Panc1 (cell line): ENCODE results near the gene MAD1L1. TPM values are rescaled to one million over a fixed set of nuclear protein-coding genes. Genes with fewer than 3 reads are reported as not detected.

Experiments used
- ATAC-seq: fragments of 200-7000 bp; cut with Tn5 transposase; 2 replicates; pipeline ENCODE4 v1.9.1; 2020; ENCODE audit warnings: mild to moderate bottlenecking, moderate library complexity
- BruUV-seq: library from RNA; stranded (reverse); fragments of 400-500 nt; replicated peaks from 2 replicates; lab custom pipeline; 2021; lab: Mats Ljungman, UMichigan
- CTCF ChIA-PET: fragments of 300-600 bp; sonication (Branson Sonifier 250); formaldehyde crosslinking; loops from one replicate; lab custom pipeline; 2022; ENCODE audit warnings: antibody characterized with exemption; lab: Charles Lee
- POLR2A ChIA-PET: fragments of 300-600 bp; sonication (Branson Sonifier 250); formaldehyde crosslinking; loops from one replicate; lab custom pipeline; 2022; ENCODE audit warnings: antibody characterized with exemption; lab: Charles Lee
- DNase-seq: peaks from one replicate; pipeline ENCODE4 v3.0.0-alpha.2; 2010; ENCODE audit warnings: low read depth, low spot score
- H3K27ac ChIP-seq: 2 replicates; pipeline ENCODE4 v1.5.1; 2011; ENCODE audit warnings: mild to moderate bottlenecking, low read length, inconsistent platforms
- H3K27me3 ChIP-seq: fragments of 200-500 bp; sonication (Bioruptor generic); 2 replicates; pipeline ENCODE4 v1.6.0; 2014; ENCODE audit warnings: low read length, inconsistent platforms; ENCODE audit not compliant: control insufficient read depth, insufficient read depth
- H3K36me3 ChIP-seq: fragments of 200-500 bp; sonication (Bioruptor generic); 2 replicates; pipeline ENCODE4 v1.5.1; 2014; ENCODE audit warnings: inconsistent platforms, mild to moderate bottlenecking, low read length, moderate library complexity; ENCODE audit not compliant: control insufficient read depth, insufficient read depth
- H3K4me1 ChIP-seq: 2 replicates; pipeline ENCODE4 v1.5.1; 2011; ENCODE audit warnings: inconsistent platforms, mild to moderate bottlenecking, low read length, moderate library complexity; ENCODE audit not compliant: control insufficient read depth, insufficient read depth
- H3K4me3 ChIP-seq, 2 experiments: 2 replicates each; pipeline ENCODE4 v1.5.1; 2011 to 2012; ENCODE audit warnings: low read depth in 2 of 2, low read length in 2 of 2, mild to moderate bottlenecking in 2 of 2, inconsistent platforms in 1 of 2, moderate library complexity in 1 of 2
- H3K9me3 ChIP-seq: fragments of 200-500 bp; sonication (Bioruptor generic); 2 replicates; pipeline ENCODE4 v1.5.1; 2014; ENCODE audit warnings: low read depth, mild to moderate bottlenecking, inconsistent platforms, low read length, moderate library complexity; ENCODE audit not compliant: control insufficient read depth, insufficient read depth
- CTCF ChIP-seq: fragments of 450-650 bp; IDR thresholded peaks from 2 replicates; pipeline ENCODE4 v1.5.1; 2017; ENCODE audit warnings: mild to moderate bottlenecking
- POLR2AphosphoS5 ChIP-seq: IDR thresholded peaks from 2 replicates; pipeline ENCODE4 v1.6.1; 2012; ENCODE audit warnings: mild to moderate bottlenecking, low read depth, low read length, moderate library complexity
- REST ChIP-seq, 2 experiments: IDR thresholded peaks; 2 replicates each; pipeline ENCODE4 v1.6.1; 2011 to 2012; ENCODE audit warnings: low read depth in 2 of 2, control low read depth in 1 of 2, low read length in 1 of 2, mild to moderate bottlenecking in 1 of 2, moderate library complexity in 1 of 2; ENCODE audit not compliant: insufficient read depth in 1 of 2
- SIN3A ChIP-seq: IDR thresholded peaks from 2 replicates; pipeline ENCODE4 v1.6.1; 2012; ENCODE audit warnings: low read depth, mild to moderate bottlenecking, low read length, moderate library complexity, borderline replicate concordance; ENCODE audit not compliant: insufficient read depth
- TCF7L2 ChIP-seq: IDR thresholded peaks from 2 replicates; pipeline ENCODE4 v1.6.1; 2011; ENCODE audit warnings: mild to moderate bottlenecking, low read depth, low read length, inconsistent platforms
- in situ Hi-C: cut with HindIII; loops from 2 replicates; pipeline ENCODE4 v1.10.0; 2016; ENCODE audit warnings: low sequenced_read_pairs, low pct_unique_long_range_greater_than_20kb
- intact Hi-C: fragments of 100-400 bp; cut with micrococcal nuclease; formaldehyde crosslinking; loops from one replicate; pipeline ENCODE4 v1.10.0; 2022; ENCODE audit not compliant: unreplicated experiment
- total RNA-seq: library from RNA; stranded (reverse); gene quantifications from one replicate; pipeline ENCODE4 v1.2.1, GENCODE V29; 2021; ENCODE audit not compliant: unreplicated experiment

The MAD1L1 gene
- total RNA-seq, 1 experiment from 2014 or later: 70.8 TPM

GRCh38 chr7:1931951-1932270, 300.8 kb downstream of the MAD1L1 start:
- CTCF ChIA-PET: no interaction called here
- Histone ChIP-seq H3K9me3 (no peaks in the 10 kb centered on the region), H3K27ac (no peak overlapping the region), H3K4me3 (no peak overlapping the region), H3K36me3 (no peaks in the 10 kb centered on the region), H3K4me1 (no peaks in the 10 kb centered on the region), H3K27me3 (no peaks in the 10 kb centered on the region)
- in situ Hi-C loops: no loop called here
- DNase-seq: no peak
- BruUV-seq: no TSS peak
- POLR2A ChIA-PET: no interaction called here
- ATAC-seq: no peak
- TF ChIP-seq REST (IDR thresholded peaks at IDR 0.05; ENCODE audit: insufficient read depth in 1 of 2, low read depth in 2 of 2, low read length in 1 of 2) (no peak), POLR2AphosphoS5 (no peak), SIN3A (no peak), TCF7L2 (no peak), CTCF (no peak)
- intact Hi-C loops: no loop called here

GRCh38 chr7:1931256-1931950, 301.3 kb downstream of the MAD1L1 start:
- no peak for ATAC-seq
- CTCF ChIA-PET: no interaction called here
- intact Hi-C loops: no loop called here

More at GRCh38 chr7:1931256-1931950, 301.3 kb downstream of the MAD1L1 start:
- POLR2A ChIA-PET: no interaction called here
- Histone ChIP-seq H3K4me3 (no peak overlapping the region), H3K4me1 (no peaks in the 10 kb centered on the region), H3K27ac (no peak overlapping the region), H3K9me3 (no peaks in the 10 kb centered on the region), H3K27me3 (no peaks in the 10 kb centered on the region), H3K36me3 (no peaks in the 10 kb centered on the region)
- TF ChIP-seq POLR2AphosphoS5: no peak
- no peak for TF ChIP-seq TCF7L2
- no peak for TF ChIP-seq CTCF
- no peak for TF ChIP-seq SIN3A
- TF ChIP-seq REST (IDR thresholded peaks at IDR 0.05; ENCODE audit: insufficient read depth in 1 of 2, low read depth in 2 of 2, low read length in 1 of 2): no peak
- in situ Hi-C loops: no loop called here
- no TSS peak for BruUV-seq
- DNase-seq: no peak
